GM23338 (cell line): Measurements from ENCODE around the gene TSPAN7. TPM values are rescaled to one million over a fixed set of nuclear protein-coding genes. Genes with fewer than 3 reads are reported as not detected.

Experiments
- ATAC-seq: fragments of 200-7000 bp; cut with Tn5 transposase; 3 replicates; pipeline ENCODE4 v1.9.1; 2020
- DNase-seq: peaks from one replicate; pipeline ENCODE4 v3.0.0-alpha.2; 2015; ENCODE audit warnings: low spot score
- H2AFZ ChIP-seq: fragments of 200-600 bp; sonication (generic); 2 replicates; pipeline ENCODE4 v1.8.0; 2016; ENCODE audit warnings: antibody characterized with exemption, mild to moderate bottlenecking, moderate library complexity
- H3F3A ChIP-seq: fragments of 200-600 bp; sonication (generic); replicated peaks from 2 replicates; pipeline ENCODE4 v1.8.0; 2017; ENCODE audit warnings: antibody characterized with exemption, mixed run types, low read depth
- H3K27ac ChIP-seq: fragments of 200-600 bp; sonication (generic); 2 replicates; pipeline ENCODE4 v1.6.1; 2016; ENCODE audit warnings: low read depth
- H3K27me3 ChIP-seq: fragments of 200-600 bp; sonication (generic); 2 replicates; pipeline ENCODE4 v1.8.0; 2016; ENCODE audit warnings: mild to moderate bottlenecking, mixed run types, moderate library complexity; ENCODE audit not compliant: insufficient read depth
- H3K36me3 ChIP-seq: fragments of 200-600 bp; sonication (generic); 2 replicates; pipeline ENCODE4 v1.8.0; 2016; ENCODE audit warnings: mild to moderate bottlenecking; ENCODE audit not compliant: insufficient read depth
- H3K4me1 ChIP-seq: fragments of 200-600 bp; sonication (generic); 2 replicates; pipeline ENCODE4 v1.8.0; 2016; ENCODE audit warnings: mild to moderate bottlenecking, moderate library complexity; ENCODE audit not compliant: insufficient read depth
- H3K4me2 ChIP-seq: fragments of 200-600 bp; sonication (generic); 2 replicates; pipeline ENCODE4 v1.7.1; 2017; ENCODE audit warnings: mixed run types
- H3K4me3 ChIP-seq: fragments of 200-600 bp; sonication (generic); 2 replicates; pipeline ENCODE4 v1.6.1; 2016; ENCODE audit warnings: mixed run types
- H3K79me2 ChIP-seq: fragments of 200-600 bp; sonication (generic); replicated peaks from 2 replicates; pipeline ENCODE4 v1.8.0; 2017; ENCODE audit warnings: mild to moderate bottlenecking; ENCODE audit not compliant: insufficient read depth
- H3K9me2 ChIP-seq: fragments of 200-600 bp; sonication (generic); 2 replicates; pipeline ENCODE4 v1.8.0; 2017; ENCODE audit not compliant: insufficient read depth
- H4K20me1 ChIP-seq: fragments of 200-600 bp; sonication (generic); replicated peaks from 2 replicates; pipeline ENCODE4 v1.8.0; 2017; ENCODE audit warnings: mild to moderate bottlenecking; ENCODE audit not compliant: insufficient read depth
- H3K27ac Mint-ChIP-seq: 2 replicates; pipeline ENCODE4 v1.8.0; 2020; ENCODE audit warnings: inconsistent platforms, mild to moderate bottlenecking, moderate library complexity, mixed read lengths
- H3K27me3 Mint-ChIP-seq: 3 replicates; pipeline ENCODE4 v1.8.0; 2022; ENCODE audit warnings: low read depth, mild to moderate bottlenecking, moderate library complexity, mixed read lengths, inconsistent platforms; ENCODE audit not compliant: insufficient read depth, poor library complexity
- H3K36me3 Mint-ChIP-seq: 3 replicates; pipeline ENCODE4 v1.8.0; 2021; ENCODE audit warnings: low read depth, mild to moderate bottlenecking, inconsistent platforms, moderate library complexity, mixed read lengths
- H3K4me1 Mint-ChIP-seq: 3 replicates; pipeline ENCODE4 v1.8.0; 2020; ENCODE audit warnings: mild to moderate bottlenecking, inconsistent platforms, mixed read lengths
- H3K4me3 Mint-ChIP-seq: 3 replicates; pipeline ENCODE4 v1.8.0; 2021; ENCODE audit warnings: moderate library complexity, mild to moderate bottlenecking, inconsistent platforms, mixed read lengths
- H3K9me3 Mint-ChIP-seq: 3 replicates; pipeline ENCODE4 v1.8.0; 2020; ENCODE audit warnings: moderate library complexity, mild to moderate bottlenecking, inconsistent platforms, mixed read lengths
- CREB1 ChIP-seq: fragments of 250-450 bp; sonication (Bioruptor Pico); IDR thresholded peaks from 2 replicates; pipeline ENCODE4 v1.5.0; 2020; ENCODE audit warnings: low read depth, mild to moderate bottlenecking, moderate library complexity
- ETS1 ChIP-seq: IDR thresholded peaks from 2 replicates; pipeline ENCODE4 v1.6.1; 2016; ENCODE audit warnings: antibody characterized with exemption
- EZH2 ChIP-seq: fragments of 200-600 bp; sonication (generic); IDR thresholded peaks from one replicate; pipeline ENCODE4 v1.8.0; 2017; ENCODE audit warnings: antibody characterized with exemption, mild to moderate bottlenecking, low read depth; ENCODE audit not compliant: unreplicated experiment
- JUNB ChIP-seq: IDR thresholded peaks from one replicate; pipeline ENCODE4 v1.6.1; 2016; ENCODE audit warnings: antibody characterized with exemption; ENCODE audit not compliant: unreplicated experiment
- NANOG ChIP-seq: IDR thresholded peaks from 2 replicates; pipeline ENCODE4 v1.6.1; 2016; ENCODE audit warnings: antibody characterized with exemption, borderline replicate concordance
- POLR2AphosphoS5 ChIP-seq: IDR thresholded peaks from 2 replicates; pipeline ENCODE4 v1.6.1; 2016; ENCODE audit warnings: antibody characterized with exemption, low read depth
- REST ChIP-seq: IDR thresholded peaks from one replicate; pipeline ENCODE4 v1.6.1; 2018; ENCODE audit warnings: antibody characterized with exemption; ENCODE audit not compliant: unreplicated experiment
- STAT1 ChIP-seq: IDR thresholded peaks from one replicate; pipeline ENCODE4 v1.6.1; 2016; ENCODE audit warnings: antibody characterized with exemption; ENCODE audit not compliant: unreplicated experiment
- ZNF331 ChIP-seq: fragments of 250-450 bp; sonication (Bioruptor Pico); IDR thresholded peaks from 2 replicates; pipeline ENCODE4 v1.5.0; 2020; ENCODE audit warnings: low read depth, mild to moderate bottlenecking, moderate library complexity
- ZNF462 ChIP-seq: fragments of 250-450 bp; sonication (Bioruptor Pico); IDR thresholded peaks from 2 replicates; pipeline ENCODE4 v1.5.0; 2020; ENCODE audit warnings: mild to moderate bottlenecking, moderate library complexity
- polyA plus RNA-seq: library from polyadenylated mRNA; unstranded; fragments of >200 nt; fragmentation: Nextera tagmentation; extraction: Ambion mirVana; gene quantifications from 2 replicates; pipeline ENCODE4 v1.2.1, GENCODE V29; 2016
- total RNA-seq: library from RNA; depleted of rRNA; stranded (reverse); fragments of >200 nt; shearing (Covaris generic); gene quantifications from 2 replicates; pipeline ENCODE4 v1.2.3, GENCODE V29; 2014

The TSPAN7 gene
- total and polyA plus RNA-seq, 2 experiments from 2014 or later, result 7.2 to 11.5 TPM

GRCh38 chrX:38519651-38520050 is 41.7 kb upstream of the TSPAN7 start:
- Histone ChIP-seq H3K4me2 (no peak overlapping the region), H4K20me1 (no peaks in the 10 kb centered on the region), H3K79me2 (no peaks in the 10 kb centered on the region), H3K4me3 (no peak overlapping the region), H3K27me3 (no peaks in the 10 kb centered on the region), H3K36me3 (no peaks in the 10 kb centered on the region), H2AFZ (no peak overlapping the region), H3K27ac (no peak overlapping the region), H3F3A (no peaks in the 10 kb centered on the region), H3K4me1 (no peaks in the 10 kb centered on the region), H3K9me2 (no peaks in the 10 kb centered on the region)
- H3K9me3 Mint-ChIP-seq, result no peaks in the 10 kb centered on the region
- TF ChIP-seq ZNF462 (CRISPR knock-in tag) (no peak), POLR2AphosphoS5 (no peak), JUNB (no peak), ZNF331 (CRISPR knock-in tag) (no peak), ETS1 (no peak), EZH2 (no peak), STAT1 (no peak), CREB1 (no peak), REST (no peak), NANOG (no peak)
- H3K4me1 Mint-ChIP-seq, result no peaks in the 10 kb centered on the region
- DNase-seq, result no peak
- no peak overlapping the region for H3K4me3 Mint-ChIP-seq
- no peak overlapping the region for H3K27ac Mint-ChIP-seq
- no peak for ATAC-seq
- no peaks in the 10 kb centered on the region for H3K36me3 Mint-ChIP-seq
- H3K27me3 Mint-ChIP-seq, result no peaks in the 10 kb centered on the region
